Spleen (tissue), 11 donors: ENCODE measurements around the gene FLAD1. TPM values are rescaled to one million over a fixed set of nuclear protein-coding genes. Genes with fewer than 3 reads are reported as not detected.
"Not testable (repeated sequence)": the region's sequence is repeated elsewhere in the genome, so short reads cannot be mapped to it uniquely, and the experiment has no call there.

ENCODE experiments used
- DNase-seq: peaks from one replicate; pipeline ENCODE4 v3.0.0-alpha.2; 2020
- H3K27ac ChIP-seq, 8 donors: fragments of 200-600 bp; sonication (generic) in 7 of 8; 1 replicate in 4 of 8; 2 replicates in 4 of 8; pipeline versions ENCODE4 v1.5.0 to v1.8.0; 2016 to 2021; ENCODE audit warnings: inconsistent platforms in 4 of 8, mild to moderate bottlenecking in 4 of 8, moderate library complexity in 1 of 8
- H3K27me3 ChIP-seq, 7 donors: fragments of 200-600 bp; sonication (generic) in 6 of 7; replicated peaks in 1 of 7; 1 replicate in 4 of 7; 2 replicates in 3 of 7; pipeline versions ENCODE4 v1.5.0 to v1.8.0; 2016 to 2021; ENCODE audit warnings: inconsistent platforms in 3 of 7, mild to moderate bottlenecking in 1 of 7
- H3K36me3 ChIP-seq, 6 donors: fragments of 200-600 bp; sonication (generic) in 5 of 6; 1 replicate in 4 of 6; 2 replicates in 2 of 6; pipeline versions ENCODE4 v1.5.0 to v1.8.0; 2016 to 2021; ENCODE audit warnings: inconsistent platforms in 2 of 6
- H3K4me1 ChIP-seq, 6 donors: fragments of 200-600 bp; sonication (generic) in 5 of 6; 1 replicate in 3 of 6; 2 replicates in 3 of 6; pipeline versions ENCODE4 v1.5.0 to v1.8.0; 2016 to 2021; ENCODE audit warnings: inconsistent platforms in 3 of 6
- H3K4me3 ChIP-seq, 8 donors: fragments of 200-600 bp; sonication (generic) in 7 of 8; 1 replicate in 4 of 8; 2 replicates in 4 of 8; pipeline versions ENCODE4 v1.5.0 to v1.8.0; 2016 to 2021; ENCODE audit warnings: inconsistent platforms in 4 of 8, mild to moderate bottlenecking in 4 of 8, moderate library complexity in 2 of 8
- H3K9me3 ChIP-seq, 8 donors: fragments of 200-600 bp; sonication (generic) in 7 of 8; 1 replicate in 4 of 8; 2 replicates in 4 of 8; pipeline versions ENCODE4 v1.5.0 to v1.8.0; 2016 to 2021; ENCODE audit warnings: inconsistent platforms in 4 of 8
- CTCF ChIP-seq, 11 experiments: fragments of 200-600 bp in 7 of 11; fragments of 450-650 bp in 4 of 11; sonication (generic) in 4 of 11; IDR thresholded peaks in 8 of 11; conservative IDR thresholded peaks in 3 of 11; 1 replicate in 7 of 11; 2 replicates in 4 of 11; pipeline versions ENCODE4 v1.4.0 to v1.8.0; 2016 to 2021; ENCODE audit warnings: antibody characterized with exemption in 11 of 11, inconsistent platforms in 4 of 11, mild to moderate bottlenecking in 1 of 11
- POLR2A ChIP-seq, 3 donors: fragments of 450-650 bp; IDR thresholded peaks; one replicate each; pipeline ENCODE4 v1.5.1; 2017; ENCODE audit warnings: antibody characterized with exemption in 3 of 3, mild to moderate bottlenecking in 1 of 3
- POLR2AphosphoS5 ChIP-seq, 3 donors: sonication (generic); formaldehyde crosslinking; IDR thresholded peaks; one replicate each; pipeline ENCODE4 v1.5.1; 2017; ENCODE audit warnings: antibody characterized with exemption in 3 of 3
- WGBS, 5 donors: extraction: QIAGEN DNeasy Blood & Tissue Kit in 3 of 5; methylation state at CpG; one replicate each; pipeline versions ENCODE4 v1.1.5 to v1.1.7; 2013 to 2018; 5-methylcytosine and 5-hydroxymethylcytosine counted together
- intact Hi-C: fragments of 100-400 bp; cut with DNase I; formaldehyde crosslinking; loops from one replicate; pipeline ENCODE4 v1.15.0; 2023; ENCODE audit warnings: low total_unique reads
- polyA plus RNA-seq, 3 donors: library from polyadenylated mRNA; stranded (reverse); fragments of 200-250 nt; gene quantifications; one replicate each; pipeline ENCODE4 v1.2.1, GENCODE V29; 2013
- total RNA-seq, 7 donors: library from RNA; depleted of rRNA in 3 of 7; stranded (reverse); fragments of >200 nt in 3 of 7; fragmentation: NEBNext Ultra II Directional in 4 of 7; extraction: Animal tissue kit (Norgen Biotek cat#: 25700) in 4 of 7; gene quantifications; one replicate each; pipeline versions ENCODE4 v1.1.0 to v1.2.1, GENCODE V29; 2016 to 2021
- donor health status: healthy with polysubstance abuse.
- donor health status: DM: no; HTN: no; CAD: no; lungs with moderate emphysema.
- donor health status: DM: no; HTN: no; CAD: no.
- donor health status: Bipolar disorder and iron deficiency.
- donor health status: healthy.
- donor health status: DM: no; HTN: no; CAD: no.
- donor health status: DM: yes; HTN: yes; CAD: no.

FLAD1 gene
- total and polyA plus RNA-seq, 10 donors, result 27.1 to 43.4 (median 31.6) TPM

DNA sequence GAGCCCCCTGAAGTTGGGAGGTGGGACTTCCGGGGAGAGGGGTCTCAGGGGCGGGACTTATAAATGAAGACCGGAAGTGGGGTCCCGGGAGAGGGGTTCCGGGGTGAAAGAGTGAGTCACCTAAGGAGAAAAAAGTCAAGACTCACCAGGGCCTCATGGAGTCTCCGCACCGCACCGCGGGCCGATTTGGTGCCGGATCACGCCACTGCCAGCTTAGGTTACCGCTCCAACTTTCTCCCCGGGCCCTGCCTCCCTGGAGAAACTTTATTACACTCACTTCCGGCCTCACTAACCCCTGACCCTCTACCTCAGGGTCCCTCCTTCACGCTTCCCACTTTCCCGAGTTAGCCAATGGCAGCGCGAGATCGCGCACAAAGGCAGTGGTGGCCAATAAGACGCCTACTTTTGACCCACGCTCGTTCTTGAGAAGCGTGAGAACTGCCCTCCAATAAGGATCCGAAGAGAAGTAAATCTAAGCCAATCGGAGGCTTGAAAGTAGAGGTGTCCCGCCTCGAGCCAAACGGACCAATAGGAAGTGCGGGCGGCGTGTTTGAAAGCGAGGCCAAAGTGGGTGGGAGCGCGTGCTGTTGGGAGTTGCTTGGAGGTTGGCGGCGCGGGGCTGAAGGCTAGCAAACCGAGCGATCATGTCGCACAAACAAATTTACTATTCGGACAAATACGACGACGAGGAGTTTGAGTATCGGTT is 8.9 kb upstream of the FLAD1 start, which contains the start of gene CKS1B:
TSS of gene CKS1B (plus strand) at position 580 of the 706 bp plus-strand sequence. CDS start at position 645, 65 bp downstream.
- Histone ChIP-seq H3K27ac (peak within 1 kb of the TSS; percentile 88 to 100 (median 98)), H3K4me1 (peaks cover 29 to 76% (median 53%) of the 10 kb centered on the region in 6 donors), H3K9me3 (no peaks in the 10 kb centered on the region), H3K4me3 (peak within 1 kb of the TSS; percentile 43 to 81 (median 64)), H3K27me3 (no peaks in the 10 kb centered on the region), H3K36me3 (peaks cover 0 to 23% (median under 1%) of the 10 kb centered on the region in 6 donors)
- 0 to 1% (median 0%) methylated on average over 47 of the region's 47 CpGs for WGBS, 5 donors
- peak; percentile 83 to 93 (median 90) for TF ChIP-seq POLR2AphosphoS5 (IDR thresholded peaks at IDR 0.05)
- peak in 1 of 3 donors; percentile 46 for TF ChIP-seq POLR2A (IDR thresholded peaks at IDR 0.05)
- peak in 2 of 11 experiments; percentile 9 to 40 for TF ChIP-seq CTCF (IDR thresholded peaks at IDR 0.05 in 8 of 11, conservative IDR thresholded peaks at IDR 0.05 in 3 of 11)
- intact Hi-C loops, result no loop called here
- DNase-seq, result peak; percentile 96

GRCh38 chr1:154974808-154975408 is 8.2 kb upstream of the FLAD1 start:
- TF ChIP-seq CTCF (IDR thresholded peaks at IDR 0.05 in 8 of 11, conservative IDR thresholded peaks at IDR 0.05 in 3 of 11) (no peak), POLR2A (IDR thresholded peaks at IDR 0.05) (peak in 1 of 3 donors; percentile 90), POLR2AphosphoS5 (IDR thresholded peaks at IDR 0.05) (peak in 2 of 3 donors; percentile 87 to 89)
- H3K4me1 ChIP-seq, result peaks cover 29 to 69% (median 47%) of the 10 kb centered on the region in 6 donors
- intact Hi-C loops, result no loop called here

GRCh38 chr1:154975409-154976059 is 7.6 kb upstream of the FLAD1 start:
- intact Hi-C loops, result no loop called here
- peak; percentile 92 for DNase-seq
- 0% methylated on average over 24 of the region's 24 CpGs for WGBS, 5 donors

More at GRCh38 chr1:154974808-154975408, 8.2 kb upstream of the FLAD1 start:
- Histone ChIP-seq H3K27ac (peak overlapping the region; percentile 88 to 100 (median 98)), H3K27me3 (no peaks in the 10 kb centered on the region), H3K36me3 (peaks cover 0 to 23% (median 0%) of the 10 kb centered on the region in 6 donors), H3K9me3 (no peaks in the 10 kb centered on the region), H3K4me3 (peak overlapping the region; percentile 40 to 81 (median 64))
- peak; percentile 96 for DNase-seq
- WGBS, 5 donors, result 0% methylated on average over 30 of the region's 30 CpGs

GRCh38 chr1:154977762-154978161 is 5.4 kb upstream of the FLAD1 start:
- H3K4me3 ChIP-seq, H3K9me3 ChIP-seq, intact Hi-C loops, H3K27me3 ChIP-seq, DNase-seq: not testable (repeated sequence)
- Histone ChIP-seq H3K4me1 (peaks cover 8 to 52% (median 28%) of the 10 kb centered on the region in 6 donors), H3K27ac (peak overlapping the region in 3 of 8 donors; percentile 13 to 99 (median 23)), H3K36me3 (peaks cover 0 to 20% (median 0%) of the 10 kb centered on the region in 6 donors)
- WGBS, 5 donors, result 49 to 57% (median 49%) methylated on average over 3 of the region's 3 CpGs

More at GRCh38 chr1:154975409-154976059, 7.6 kb upstream of the FLAD1 start:
- TF ChIP-seq POLR2AphosphoS5 (IDR thresholded peaks at IDR 0.05) (peak; percentile 33 to 71 (median 65)), CTCF (IDR thresholded peaks at IDR 0.05 in 8 of 11, conservative IDR thresholded peaks at IDR 0.05 in 3 of 11) (no peak), POLR2A (IDR thresholded peaks at IDR 0.05) (peak in 1 of 3 donors; percentile 8)
- no peaks in the 10 kb centered on the region for H3K27me3 ChIP-seq
- peaks cover 29 to 63% (median 40%) of the 10 kb centered on the region in 6 donors for H3K4me1 ChIP-seq
- peaks cover 0 to 24% (median 0%) of the 10 kb centered on the region in 6 donors for H3K36me3 ChIP-seq
- peak overlapping the region; percentile 88 to 100 (median 98) for H3K27ac ChIP-seq
- no peaks in the 10 kb centered on the region for H3K9me3 ChIP-seq
- peak overlapping the region; percentile 40 to 81 (median 64) for H3K4me3 ChIP-seq
